Measurements from ENCODE around the gene ACO2.
"Not testable (repeated sequence)": the region's sequence is repeated elsewhere in the genome, so short reads cannot be mapped to it uniquely, and the experiment has no call there.

Gene ACO2

GRCh38 chr22:41555325-41555982, 86.5 kb downstream of the ACO2 start:
- no peaks in the 10 kb centered on the region for H3K9me3 ChIP-seq
- no peaks in the 10 kb centered on the region for H3K36me3 ChIP-seq
- H3K4me1 ChIP-seq (ENCODE audit: control insufficient read depth in 1 of 2, insufficient read depth in 1 of 2, low read depth in 1 of 2, low read length in 1 of 2), result no peaks in the 10 kb centered on the region
- TF ChIP-seq CTCF (IDR thresholded peaks at IDR 0.05), result no peak
- no peak overlapping the region for H3K4me3 ChIP-seq (ENCODE audit: low read depth in 1 of 2, low read length in 1 of 2)
- peaks cover 43% of the 10 kb centered on the region for H3K27me3 ChIP-seq
- H3K27ac ChIP-seq, result no peak overlapping the region

- Histone ChIP-seq H3K27me3 (peaks cover 54% of the 10 kb centered on the region), H3K4me1 (ENCODE audit: control insufficient read depth in 1 of 2, insufficient read depth in 1 of 2, low read depth in 1 of 2, low read length in 1 of 2) (no peaks in the 10 kb centered on the region), H3K4me3 (ENCODE audit: low read depth in 1 of 2, low read length in 1 of 2) (no peak overlapping the region), H3K27ac (no peak overlapping the region), H3K9me3 (no peaks in the 10 kb centered on the region), H3K36me3 (no peaks in the 10 kb centered on the region)
- TF ChIP-seq CTCF (IDR thresholded peaks at IDR 0.05), result no peak
Measured at GRCh38 chr22:41556561-41556960, 87.6 kb downstream of the ACO2 start.

GRCh38 chr22:41557401-41558240, 88.7 kb downstream of the ACO2 start:
- Histone ChIP-seq H3K27ac (no peak overlapping the region), H3K4me3 (ENCODE audit: low read depth in 1 of 2, low read length in 1 of 2) (no peak overlapping the region), H3K27me3 (peaks cover 65% of the 10 kb centered on the region), H3K36me3 (no peaks in the 10 kb centered on the region), H3K4me1 (ENCODE audit: control insufficient read depth in 1 of 2, insufficient read depth in 1 of 2, low read depth in 1 of 2, low read length in 1 of 2) (no peaks in the 10 kb centered on the region), H3K9me3 (no peaks in the 10 kb centered on the region)
- no peak for TF ChIP-seq CTCF (IDR thresholded peaks at IDR 0.05)

- not testable (repeated sequence) for H3K36me3 ChIP-seq; H3K4me1 ChIP-seq (ENCODE audit: control insufficient read depth in 1 of 2, insufficient read depth in 1 of 2, low read depth in 1 of 2, low read length in 1 of 2); H3K4me3 ChIP-seq (ENCODE audit: low read depth in 1 of 2, low read length in 1 of 2); H3K9me3 ChIP-seq; H3K27ac ChIP-seq
- H3K27me3 ChIP-seq, result peaks cover 69% of the 10 kb centered on the region
Measured at GRCh38 chr22:41558241-41558630, 89.3 kb downstream of the ACO2 start.

- Histone ChIP-seq H3K9me3 (no peaks in the 10 kb centered on the region), H3K36me3 (no peaks in the 10 kb centered on the region), H3K27ac (no peak overlapping the region), H3K4me1 (ENCODE audit: control insufficient read depth in 1 of 2, insufficient read depth in 1 of 2, low read depth in 1 of 2, low read length in 1 of 2) (no peaks in the 10 kb centered on the region), H3K27me3 (peaks cover 73% of the 10 kb centered on the region), H3K4me3 (ENCODE audit: low read depth in 1 of 2, low read length in 1 of 2) (no peak overlapping the region)
- TF ChIP-seq CTCF (IDR thresholded peaks at IDR 0.05), result no peak
Measured at GRCh38 chr22:41560095-41560471, 91.2 kb downstream of the ACO2 start.

- no peaks in the 10 kb centered on the region for H3K9me3 ChIP-seq
- H3K4me3 ChIP-seq (ENCODE audit: low read depth in 1 of 2, low read length in 1 of 2), result no peak overlapping the region
- H3K36me3 ChIP-seq, result no peaks in the 10 kb centered on the region
- H3K4me1 ChIP-seq (ENCODE audit: control insufficient read depth in 1 of 2, insufficient read depth in 1 of 2, low read depth in 1 of 2, low read length in 1 of 2), result no peaks in the 10 kb centered on the region
- H3K27ac ChIP-seq, result no peak overlapping the region
- TF ChIP-seq CTCF (IDR thresholded peaks at IDR 0.05), result no peak
- peaks cover 69% of the 10 kb centered on the region for H3K27me3 ChIP-seq
Measured at GRCh38 chr22:41561335-41561734, 92.4 kb downstream of the ACO2 start.

Data from neutrophil (primary cell).